PFSK-1 (cell line): Measurements from ENCODE around the gene RPP25L.

Source experiments
- FOXP2 ChIP-seq: optimal IDR thresholded peaks from 2 replicates; pipeline ENCODE3; 2011; ENCODE audit warnings: borderline replicate concordance, control low read depth, inconsistent platforms; ENCODE audit not compliant: insufficient read depth; ENCODE audit errors: extremely low read length, extremely low read depth
- POLR2AphosphoS5 ChIP-seq: IDR thresholded peaks from 2 replicates; pipeline ENCODE4 v1.6.1; 2012; ENCODE audit warnings: low read depth, mild to moderate bottlenecking, control low read depth, low read length, moderate library complexity
- REST ChIP-seq, 2 experiments: IDR thresholded peaks; 2 replicates each; pipeline versions ENCODE4 v1.6.1 to v1.8.0; 2011 to 2012; ENCODE audit warnings: low read depth in 2 of 2, low read length in 2 of 2, control low read depth in 1 of 2, inconsistent platforms in 1 of 2, mild to moderate bottlenecking in 1 of 2, moderate library complexity in 1 of 2; ENCODE audit not compliant: insufficient read depth in 1 of 2
- SIN3A ChIP-seq: IDR thresholded peaks from 2 replicates; pipeline ENCODE4 v1.6.1; 2012; ENCODE audit warnings: mild to moderate bottlenecking, low read length, moderate library complexity, borderline replicate concordance; ENCODE audit not compliant: insufficient read depth
- TAF1 ChIP-seq: IDR thresholded peaks from 2 replicates; pipeline ENCODE4 v1.6.1; 2012; ENCODE audit warnings: low read length, control low read depth, borderline replicate concordance; ENCODE audit not compliant: insufficient read depth

RPP25L gene

DNA sequence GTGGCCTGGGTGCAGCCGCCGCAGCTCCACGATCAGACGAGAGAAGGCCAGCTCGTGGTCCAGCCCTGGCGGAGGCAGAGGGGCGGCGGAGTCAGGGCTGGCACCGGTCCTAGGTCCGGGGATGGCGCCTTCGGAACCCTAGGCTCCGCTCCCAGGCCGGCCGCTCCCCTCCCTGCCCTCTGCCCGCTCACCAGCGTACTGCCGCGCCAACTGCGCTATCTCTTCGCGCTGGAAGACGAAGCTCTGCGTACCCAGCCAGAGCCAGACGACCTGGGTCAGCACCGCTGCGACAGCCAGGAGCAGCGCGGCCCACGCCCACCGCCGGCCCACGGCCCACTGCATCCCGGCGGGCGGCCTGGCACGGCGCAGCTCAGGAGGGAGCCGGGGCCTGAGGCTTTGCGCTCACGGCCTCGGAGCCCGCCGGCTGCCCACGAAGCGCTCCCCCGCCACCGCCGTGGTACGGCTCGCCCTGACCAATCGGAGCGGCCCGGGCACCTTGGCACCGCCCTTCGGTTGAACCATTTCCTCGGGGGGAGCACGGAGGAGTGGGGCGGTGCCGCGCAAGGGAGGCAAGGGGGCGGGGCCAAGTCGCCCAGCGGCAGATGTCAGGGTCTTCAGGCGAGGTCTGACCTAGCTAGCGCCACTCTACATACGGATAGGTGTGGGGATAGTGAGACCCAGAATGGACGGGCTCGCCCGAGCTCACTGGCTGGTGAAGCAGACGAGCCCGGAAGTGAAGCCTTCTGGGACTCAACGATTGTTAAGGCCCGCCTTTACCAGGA, 25.6 kb upstream of the RPP25L start, which contains the start of gene SIGMAR1:
TSS of gene SIGMAR1 (minus strand) at position 432 of the 782 bp plus-strand sequence. CDS start at position 342, 90 bp downstream.
- TF ChIP-seq SIN3A = peak; percentile 37; the same call in 1 of the 2 replicates
- peak; percentile 71 for TF ChIP-seq POLR2AphosphoS5
- TF ChIP-seq TAF1 = peak; percentile 81
- peak; percentile 60 for TF ChIP-seq FOXP2
- no peak for TF ChIP-seq REST (IDR thresholded peaks at IDR 0.05; ENCODE audit: insufficient read depth in 1 of 2, low read depth in 2 of 2, low read length in 2 of 2)

DNA sequence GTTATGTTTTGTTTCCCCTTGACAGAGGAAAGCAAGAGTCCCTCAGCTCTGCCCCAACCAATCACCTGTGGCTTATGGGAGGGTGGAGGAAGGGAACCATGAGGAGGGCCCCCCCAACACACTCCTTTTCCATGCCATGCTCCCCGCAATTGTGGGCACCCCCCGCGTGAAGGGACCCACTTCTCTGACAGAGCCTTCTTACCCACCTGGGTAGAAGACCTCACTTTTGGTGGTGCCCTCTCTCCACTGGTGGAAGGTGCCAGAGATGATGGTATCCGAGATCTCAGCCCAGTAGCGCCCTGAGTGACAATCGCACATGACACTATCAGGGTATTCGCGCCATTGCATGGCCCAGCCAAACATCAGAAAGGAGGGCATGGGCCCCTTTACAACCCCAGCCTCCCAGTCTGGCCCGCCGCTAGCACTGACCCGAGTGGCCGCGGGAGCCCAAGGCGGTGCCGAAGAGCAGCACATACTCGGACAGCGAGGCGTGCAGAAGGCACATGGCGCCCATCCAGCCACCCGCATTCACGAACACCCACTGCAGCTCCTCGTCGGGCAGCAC, 25.0 kb upstream of the RPP25L start:
- no peak for TF ChIP-seq POLR2AphosphoS5
- no peak for TF ChIP-seq FOXP2
- TF ChIP-seq REST (IDR thresholded peaks at IDR 0.05; ENCODE audit: insufficient read depth in 1 of 2, low read depth in 2 of 2, low read length in 2 of 2) = no peak
- TF ChIP-seq SIN3A = no peak
- TF ChIP-seq TAF1 = no peak

GRCh38 chr9:34635556-34635955, 23.7 kb upstream of the RPP25L start:
- TF ChIP-seq SIN3A (no peak), REST (IDR thresholded peaks at IDR 0.05; ENCODE audit: insufficient read depth in 1 of 2, low read depth in 2 of 2, low read length in 2 of 2) (no peak), FOXP2 (no peak), POLR2AphosphoS5 (no peak), TAF1 (no peak)

DNA sequence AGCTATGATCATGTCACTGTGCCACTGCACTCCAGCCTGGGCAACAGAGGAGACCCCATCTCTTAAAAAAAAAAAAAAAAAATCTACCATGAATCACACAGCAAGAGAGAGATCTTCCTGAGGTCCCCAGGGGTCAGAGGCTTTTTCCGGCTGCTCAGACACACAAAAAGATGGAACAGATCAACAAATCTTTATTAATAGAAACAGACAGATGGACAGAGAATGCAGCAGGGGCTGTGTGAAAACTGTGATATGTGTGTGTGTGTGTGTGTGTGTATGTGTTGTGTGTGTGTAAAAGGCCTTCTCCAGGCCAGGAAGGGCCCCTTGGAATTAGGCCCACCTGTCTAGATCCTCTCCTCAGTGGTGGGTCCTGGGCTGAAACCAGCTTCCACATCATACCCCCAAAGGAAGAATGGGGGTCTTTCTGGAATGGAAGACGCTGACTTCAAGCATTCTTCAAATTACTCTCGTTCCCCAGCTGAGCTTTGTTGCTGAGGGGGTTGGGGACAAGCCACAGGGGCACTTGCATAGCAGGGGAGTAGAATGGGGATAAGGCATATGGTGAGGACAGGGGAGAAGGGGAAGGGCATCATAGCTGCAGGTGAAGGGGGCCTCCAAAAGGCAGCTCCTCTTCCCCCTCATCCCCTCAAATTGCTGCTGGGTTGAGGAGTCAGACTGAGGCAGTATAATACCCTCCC, 22.8 kb upstream of the RPP25L start:
- no peak for TF ChIP-seq POLR2AphosphoS5
- no peak for TF ChIP-seq REST (IDR thresholded peaks at IDR 0.05; ENCODE audit: insufficient read depth in 1 of 2, low read depth in 2 of 2, low read length in 2 of 2)
- TF ChIP-seq FOXP2 = no peak
- no peak for TF ChIP-seq TAF1
- TF ChIP-seq SIN3A = no peak
